ENCODE measurements around the gene ITIH2. TPM values are rescaled to one million over a fixed set of nuclear protein-coding genes. Genes with fewer than 3 reads are reported as not detected.

Gene ITIH2
- total and polyA plus RNA-seq, 7 donors, result not detected

DNA sequence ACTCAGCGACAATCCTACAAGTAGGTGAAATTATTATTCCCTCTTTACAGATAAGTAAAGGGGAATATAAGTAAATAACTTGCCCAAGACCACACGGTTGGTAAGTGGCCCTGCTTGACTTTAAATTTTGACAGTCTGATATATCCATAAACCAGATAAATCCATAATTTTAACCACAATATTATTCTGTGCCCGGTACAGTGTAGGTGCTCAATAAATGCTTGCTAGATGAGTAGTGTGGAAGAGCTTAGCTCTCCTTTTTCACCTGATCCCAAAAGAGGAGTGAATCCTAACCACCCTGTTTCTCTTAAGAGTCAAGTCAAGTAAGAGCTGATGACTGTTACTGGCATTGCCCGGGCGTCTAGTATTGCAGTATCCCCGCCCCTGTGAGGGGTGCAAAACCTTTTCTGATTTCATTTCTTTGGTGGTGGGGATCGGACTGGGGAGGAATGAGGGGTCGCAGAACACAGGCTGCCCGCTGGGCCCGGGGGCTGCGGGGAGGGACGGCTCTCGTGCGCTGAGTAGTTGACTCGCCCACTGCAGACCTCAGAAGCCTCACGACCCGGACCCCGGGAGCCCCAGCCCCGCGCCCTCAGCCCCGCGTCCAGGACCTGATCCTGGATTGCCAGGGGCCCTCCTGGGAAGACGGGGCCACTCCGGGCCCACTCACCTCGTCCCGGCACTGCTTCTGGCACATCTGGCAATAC lies 84.2 kb downstream of the ITIH2 start:
- no peak for TF ChIP-seq POLR2A (IDR thresholded peaks at IDR 0.05)
- no peak for TF ChIP-seq CTCF (IDR thresholded peaks at IDR 0.05)
- TF ChIP-seq POLR2AphosphoS5 (IDR thresholded peaks at IDR 0.05), result no peak
- no peak for DNase-seq
- 2 to 3% methylated on average over 26 of the region's 26 CpGs for WGBS, 2 donors
- Histone ChIP-seq H3K4me3 (peak overlapping the region; percentile 83 to 94 (median 91)), H3K27ac (peak overlapping the region; percentile 87 to 91 (median 88)), H3K27me3 (no peaks in the 10 kb centered on the region), H3K36me3 (peaks cover 0 to 6% (median 0%) of the 10 kb centered on the region in 4 donors), H3K4me1 (peaks cover 0 to 57% (median 43%) of the 10 kb centered on the region in 4 donors), H3K9me3 (no peaks in the 10 kb centered on the region)
- intact Hi-C loops (cut with DNase I), result loop anchor here (10.0 kb wide), 3 partner anchors 103 to 1893 kb away; partner anchors contain the start of gene FBH1

DNA sequence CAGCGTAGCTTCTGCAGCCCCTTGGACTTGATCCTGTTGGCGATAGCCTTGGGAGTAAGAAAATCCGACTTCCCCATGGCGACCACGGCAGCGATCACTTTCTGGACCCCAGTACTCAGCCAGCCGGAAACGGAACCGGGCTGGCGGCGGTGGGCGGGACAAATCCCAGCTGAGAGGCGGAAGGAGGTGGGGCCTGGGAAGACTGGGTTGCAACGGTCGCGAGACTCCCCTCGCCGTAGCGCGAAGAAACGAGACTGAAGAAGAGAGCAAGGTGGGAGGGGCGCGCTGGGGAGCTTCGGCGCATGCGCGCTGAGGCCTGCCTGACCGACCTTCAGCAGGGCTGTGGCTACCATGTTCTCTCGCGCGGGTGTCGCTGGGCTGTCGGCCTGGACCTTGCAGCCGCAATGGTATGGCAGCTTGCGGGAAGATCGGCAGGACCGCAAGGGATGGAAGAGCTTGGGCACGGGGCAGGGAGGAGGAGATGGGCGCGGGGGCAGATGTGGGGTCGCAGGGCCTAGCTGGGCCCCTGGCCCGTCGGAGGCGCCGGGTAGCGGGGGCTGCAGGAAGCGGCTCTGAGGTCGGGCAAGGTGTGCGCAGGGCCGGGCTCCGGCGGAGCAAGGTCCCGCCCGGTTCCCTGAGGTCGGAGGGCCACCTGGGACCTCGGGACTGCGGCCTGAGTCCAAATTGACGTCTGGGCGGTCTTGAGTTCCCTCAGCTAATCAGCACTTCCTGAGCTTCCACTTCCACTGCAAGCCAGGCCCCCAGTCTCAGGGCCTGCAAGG lies 84.9 kb downstream of the ITIH2 start, which contains the start of the genes ATP5F1C and KIN:
ATP5F1C (plus strand) TSS at position 321 of the 782 bp plus-strand sequence; CDS start at position 352, 31 bp downstream.
KIN (minus strand) TSS at position 137 of the 782 bp plus-strand sequence; CDS start at position 77, 60 bp downstream.
- TF ChIP-seq CTCF (IDR thresholded peaks at IDR 0.05), result no peak
- TF ChIP-seq POLR2A (IDR thresholded peaks at IDR 0.05), result peak; percentile 76 to 84
- TF ChIP-seq POLR2AphosphoS5 (IDR thresholded peaks at IDR 0.05), result peak; percentile 85 to 97 (median 95)
- Histone ChIP-seq H3K36me3 (no peaks in the 10 kb centered on the region), H3K4me3 (peak within 1 kb of the TSS; percentile 83 to 94 (median 91)), H3K27me3 (no peaks in the 10 kb centered on the region), H3K9me3 (no peaks in the 10 kb centered on the region), H3K27ac (peak within 1 kb of the TSS; percentile 87 to 91 (median 88)), H3K4me1 (peaks cover 0 to 64% (median 48%) of the 10 kb centered on the region in 4 donors)
- 0% methylated on average over 59 of the region's 59 CpGs for WGBS, 2 donors
- peak; percentile 98 for DNase-seq
- intact Hi-C loops (cut with DNase I), result loop anchor here (2.0 to 10.0 kb wide), 4 partner anchors 31 to 1893 kb away; partner anchors contain the start of genes FBH1 and TAF3

DNA sequence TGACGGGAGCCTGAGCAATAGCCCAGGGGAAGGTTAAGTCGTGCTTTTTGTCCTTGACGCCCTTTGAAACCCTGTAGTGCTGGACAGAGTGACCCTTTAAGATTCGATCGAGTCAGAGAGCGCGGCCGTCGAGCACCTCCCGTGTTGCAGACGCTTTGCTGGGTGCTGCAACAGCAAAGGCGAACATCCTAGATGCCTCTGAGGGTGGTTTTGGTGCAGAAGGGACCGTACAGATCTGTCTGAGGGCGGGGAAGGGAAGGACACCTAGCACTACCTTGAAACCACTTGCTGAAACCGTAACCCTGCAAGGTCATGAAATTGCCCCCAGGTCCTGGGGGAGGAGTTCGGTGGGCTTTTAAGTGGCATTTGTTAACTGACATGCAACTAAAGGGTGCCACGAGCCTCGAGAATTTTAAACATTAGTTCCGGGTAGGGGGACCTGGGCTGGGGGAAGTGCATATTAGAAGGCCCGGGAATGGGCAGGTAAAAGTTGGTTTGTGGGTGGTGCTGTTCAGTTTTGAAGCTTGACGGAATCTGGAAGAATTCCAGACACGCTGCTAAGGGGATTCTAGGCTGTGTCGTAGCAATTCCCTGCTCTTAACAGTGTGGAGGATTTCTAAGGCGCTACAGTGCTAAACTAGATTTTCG lies 85.6 kb downstream of the ITIH2 start:
- Histone ChIP-seq H3K9me3 (no peaks in the 10 kb centered on the region), H3K4me3 (peak overlapping the region; percentile 83 to 94 (median 91)), H3K27ac (peak overlapping the region; percentile 87 to 91 (median 88)), H3K4me1 (peaks cover 0 to 71% (median 50%) of the 10 kb centered on the region in 4 donors), H3K27me3 (no peaks in the 10 kb centered on the region), H3K36me3 (no peaks in the 10 kb centered on the region)
- TF ChIP-seq CTCF (IDR thresholded peaks at IDR 0.05) (no peak), POLR2A (IDR thresholded peaks at IDR 0.05) (no peak), POLR2AphosphoS5 (IDR thresholded peaks at IDR 0.05) (no peak), EP300 (IDR thresholded peaks at IDR 0.05) (no peak)
- whole genome bisulfite sequencing, 2 donors, result 1 to 3% methylated on average over 25 of the region's 25 CpGs
- intact Hi-C loops (cut with DNase I), result loop anchor here (2.0 to 10.0 kb wide), 4 partner anchors 30 to 1894 kb away; partner anchors contain the start of genes FBH1 and TAF3
- no peak for DNase-seq

- WGBS, 2 donors, result 15 to 45% methylated on average over 3 of the region's 3 CpGs
- intact Hi-C loops (cut with DNase I), result loop anchor here (2.0 to 10.0 kb wide), 4 partner anchors 29 to 1895 kb away; partner anchors contain the start of genes FBH1 and TAF3
- no peaks in the 10 kb centered on the region for H3K27me3 ChIP-seq
- no peaks in the 10 kb centered on the region for H3K36me3 ChIP-seq
- H3K4me3 ChIP-seq, result peak overlapping the region in 3 of 4 donors; percentile 83 to 91 (median 91)
- no peak for DNase-seq
- H3K9me3 ChIP-seq, result no peaks in the 10 kb centered on the region
- H3K4me1 ChIP-seq, result peaks cover 0 to 71% (median 52%) of the 10 kb centered on the region in 4 donors
- no peak for TF ChIP-seq POLR2A (IDR thresholded peaks at IDR 0.05)
- TF ChIP-seq CTCF (IDR thresholded peaks at IDR 0.05), result no peak
- no peak for TF ChIP-seq POLR2AphosphoS5 (IDR thresholded peaks at IDR 0.05)
- TF ChIP-seq EP300 (IDR thresholded peaks at IDR 0.05), result no peak
- peak overlapping the region in 2 of 4 donors; percentile 87 to 89 for H3K27ac ChIP-seq
These were observed 86.3 kb downstream of the ITIH2 start for GRCh38 chr10:7789390-7789789.

Data from sigmoid colon (tissue), 7 donors.